HG02571 (cell line): ENCODE data around the gene COTL1.

ENCODE experiments used
- ATAC-seq: cut with Tn5 transposase; IDR thresholded peaks from one replicate; pipeline ENCODE4 v1.9.1; 2021; ENCODE audit warnings: mild to moderate bottlenecking, moderate library complexity; ENCODE audit not compliant: unreplicated experiment

COTL1 gene, protein sequence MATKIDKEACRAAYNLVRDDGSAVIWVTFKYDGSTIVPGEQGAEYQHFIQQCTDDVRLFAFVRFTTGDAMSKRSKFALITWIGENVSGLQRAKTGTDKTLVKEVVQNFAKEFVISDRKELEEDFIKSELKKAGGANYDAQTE

DNA sequence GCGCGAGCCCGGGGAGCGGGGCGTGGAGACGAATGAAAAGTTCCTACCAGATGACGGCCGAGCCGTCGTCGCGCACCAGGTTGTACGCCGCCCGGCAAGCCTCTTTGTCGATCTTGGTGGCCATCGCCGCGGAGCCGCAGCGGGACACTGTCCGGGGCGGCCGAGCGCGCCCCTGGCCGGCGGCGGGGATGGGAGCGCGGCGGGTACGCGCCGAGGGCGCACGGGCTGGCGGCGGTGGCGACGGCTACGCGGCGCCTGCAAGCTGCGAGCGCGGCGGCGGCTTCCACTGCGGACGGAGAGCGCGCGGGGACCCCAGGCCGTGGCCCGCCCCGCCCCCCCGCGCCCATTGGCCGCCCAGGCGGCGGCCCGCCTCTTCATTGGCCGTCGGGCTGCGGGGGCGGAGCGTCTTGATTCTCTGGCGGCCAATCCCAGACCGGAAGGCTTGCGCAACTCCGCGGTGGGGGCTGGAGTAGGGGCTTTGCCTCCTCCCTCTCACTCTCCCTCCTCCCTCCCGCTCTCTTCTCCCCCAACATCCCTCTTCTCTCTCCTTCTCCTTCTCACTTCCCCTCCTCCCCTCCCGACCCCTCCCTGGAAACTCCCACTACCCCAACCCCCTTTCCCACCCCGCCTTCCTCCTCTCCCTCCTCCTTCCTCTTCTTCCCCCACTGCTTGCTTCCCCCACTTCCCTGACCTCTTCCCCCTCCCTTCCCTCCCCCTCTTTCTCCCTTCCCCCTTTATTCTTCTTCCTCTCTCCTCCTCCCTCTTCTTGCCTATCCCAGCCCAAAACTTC lies at the start of gene COTL1:
Gene COTL1 (minus strand): TSS at position 288 of the 790 bp plus-strand sequence. CDS start 164 bp downstream, at position 124.
- peak; percentile 69 for ATAC-seq

DNA sequence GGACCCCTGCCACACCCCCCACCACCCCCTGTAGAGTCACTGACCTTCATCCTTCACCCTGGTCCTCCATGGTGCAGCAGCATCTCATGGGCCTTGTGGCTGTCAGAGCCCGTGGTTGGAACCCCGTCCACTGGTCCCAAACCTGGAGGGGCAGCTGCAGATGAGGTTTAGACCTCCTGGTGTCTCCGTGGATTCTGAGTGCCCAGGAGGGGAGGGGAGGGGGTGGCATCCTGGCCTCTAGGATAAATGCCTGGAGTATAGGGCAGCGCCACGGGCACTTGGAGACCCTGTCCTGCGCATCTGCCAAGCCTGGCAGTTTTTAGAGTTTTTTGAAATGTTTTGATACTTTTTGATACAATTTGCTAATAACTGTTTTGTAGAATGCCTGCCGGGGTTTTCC lies 48.0 kb upstream of the COTL1 start:
- no peak for ATAC-seq

DNA sequence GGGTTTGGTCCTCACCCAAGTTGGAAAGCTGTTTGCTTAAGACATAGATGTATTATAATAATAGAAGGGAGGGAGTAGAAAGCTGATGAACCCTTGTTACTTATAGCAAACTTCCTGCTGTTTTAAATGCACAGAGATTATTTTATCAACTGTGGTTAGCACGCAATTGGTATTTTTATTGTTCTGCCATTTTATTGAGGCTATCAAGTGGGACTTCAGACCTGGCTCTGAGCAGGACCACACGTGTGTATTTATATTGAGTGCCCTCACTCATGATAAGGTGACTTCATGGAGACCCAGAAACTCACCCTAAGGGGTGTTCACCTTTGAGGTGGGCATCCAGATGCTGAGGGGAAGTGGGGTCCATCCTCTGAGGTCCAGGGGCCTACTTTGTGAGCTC lies 47.5 kb upstream of the COTL1 start:
- ATAC-seq = no peak

DNA sequence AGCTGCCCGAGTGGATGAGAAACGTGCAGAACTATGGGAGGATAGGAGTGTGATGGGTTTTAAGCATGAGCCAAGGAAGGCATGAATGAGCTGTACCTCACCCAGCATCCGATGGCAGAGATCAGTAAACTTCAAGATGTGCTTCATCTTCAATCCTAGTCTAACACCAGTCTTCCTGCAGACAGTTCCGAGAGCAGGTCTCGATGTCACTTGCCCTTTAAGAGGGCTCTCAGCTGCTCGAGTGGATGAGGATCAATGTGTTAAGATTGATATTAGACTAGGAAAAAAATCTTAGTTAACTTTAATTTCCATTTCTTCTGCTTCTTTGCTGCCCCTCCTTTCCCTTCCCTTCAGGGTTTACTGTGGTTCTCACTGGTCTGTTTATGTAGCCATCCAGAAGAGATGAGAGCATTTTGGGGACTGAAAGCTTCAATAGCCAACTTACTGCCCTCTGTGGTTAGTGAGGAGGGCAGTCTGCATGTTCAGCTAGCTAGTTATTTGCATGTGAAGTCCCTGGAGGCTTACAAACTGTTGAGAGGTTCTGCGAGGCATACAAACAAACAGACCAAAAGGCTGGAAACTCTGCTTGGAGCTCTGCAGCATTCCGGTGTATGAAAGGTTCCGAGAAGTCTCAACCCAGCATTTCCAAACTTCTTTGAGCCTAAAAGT lies 45.7 kb upstream of the COTL1 start:
- ATAC-seq = peak; percentile 85

DNA sequence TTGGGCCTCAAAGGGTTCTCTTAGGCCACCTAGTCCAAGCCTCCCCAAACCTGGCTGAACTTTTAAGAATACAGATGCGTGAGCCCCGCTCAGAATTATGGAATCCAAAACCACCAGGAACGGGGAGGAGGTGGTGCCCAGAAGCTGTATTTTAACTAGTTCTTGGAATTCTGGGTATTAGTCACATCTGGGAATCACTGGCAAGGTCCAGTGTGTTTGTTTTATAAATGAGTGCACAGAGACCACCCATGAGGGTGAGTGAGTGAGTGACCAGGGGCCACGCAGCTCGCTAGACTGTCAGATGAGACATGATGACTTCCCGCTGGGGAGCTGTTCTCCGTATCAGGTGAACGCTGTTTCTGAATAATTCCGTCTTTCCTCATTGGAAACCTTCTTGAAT lies 44.6 kb upstream of the COTL1 start:
- no peak for ATAC-seq

DNA sequence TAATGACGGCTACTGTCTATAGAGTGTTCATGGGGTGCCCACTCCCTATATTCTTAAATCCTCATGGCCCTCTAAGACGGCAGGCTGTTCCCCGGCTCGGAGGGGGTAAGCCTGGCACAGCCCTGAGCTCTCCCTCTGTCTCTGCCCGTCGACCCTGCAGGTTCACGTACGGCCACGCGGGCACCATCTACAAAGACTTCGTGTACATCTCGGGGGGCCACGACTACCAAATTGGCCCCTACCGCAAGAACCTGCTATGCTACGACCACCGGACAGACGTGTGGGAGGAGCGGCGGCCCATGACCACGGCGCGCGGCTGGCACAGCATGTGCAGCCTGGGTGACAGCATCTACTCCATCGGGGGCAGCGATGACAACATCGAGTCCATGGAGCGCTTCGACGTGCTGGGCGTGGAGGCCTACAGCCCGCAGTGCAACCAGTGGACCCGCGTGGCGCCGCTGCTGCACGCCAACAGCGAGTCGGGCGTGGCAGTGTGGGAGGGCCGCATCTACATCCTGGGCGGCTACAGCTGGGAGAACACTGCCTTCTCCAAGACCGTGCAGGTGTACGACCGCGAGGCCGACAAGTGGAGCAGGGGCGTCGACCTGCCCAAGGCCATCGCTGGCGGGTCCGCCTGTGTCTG lies 43.7 kb upstream of the COTL1 start:
- no peak for ATAC-seq

DNA sequence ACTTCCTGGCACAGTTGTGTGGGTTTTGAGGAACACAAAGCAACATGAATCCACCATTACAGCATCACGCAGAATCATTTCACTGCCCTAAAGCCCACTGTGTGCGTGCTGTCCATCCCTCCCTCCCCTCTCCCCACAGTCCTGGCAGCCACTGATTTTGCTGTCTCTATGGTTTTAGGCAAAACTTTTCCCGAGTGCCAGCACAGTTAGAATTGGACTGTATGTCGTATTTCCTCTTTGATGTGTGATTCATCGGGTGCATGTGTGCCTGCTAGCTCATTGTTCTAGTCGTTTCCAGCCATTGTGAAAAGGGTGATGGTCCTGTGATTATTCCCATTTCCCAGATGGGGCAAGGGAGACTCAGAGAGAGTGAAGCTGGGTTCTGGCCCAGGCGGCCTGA lies 43.1 kb upstream of the COTL1 start:
- ATAC-seq = no peak

DNA sequence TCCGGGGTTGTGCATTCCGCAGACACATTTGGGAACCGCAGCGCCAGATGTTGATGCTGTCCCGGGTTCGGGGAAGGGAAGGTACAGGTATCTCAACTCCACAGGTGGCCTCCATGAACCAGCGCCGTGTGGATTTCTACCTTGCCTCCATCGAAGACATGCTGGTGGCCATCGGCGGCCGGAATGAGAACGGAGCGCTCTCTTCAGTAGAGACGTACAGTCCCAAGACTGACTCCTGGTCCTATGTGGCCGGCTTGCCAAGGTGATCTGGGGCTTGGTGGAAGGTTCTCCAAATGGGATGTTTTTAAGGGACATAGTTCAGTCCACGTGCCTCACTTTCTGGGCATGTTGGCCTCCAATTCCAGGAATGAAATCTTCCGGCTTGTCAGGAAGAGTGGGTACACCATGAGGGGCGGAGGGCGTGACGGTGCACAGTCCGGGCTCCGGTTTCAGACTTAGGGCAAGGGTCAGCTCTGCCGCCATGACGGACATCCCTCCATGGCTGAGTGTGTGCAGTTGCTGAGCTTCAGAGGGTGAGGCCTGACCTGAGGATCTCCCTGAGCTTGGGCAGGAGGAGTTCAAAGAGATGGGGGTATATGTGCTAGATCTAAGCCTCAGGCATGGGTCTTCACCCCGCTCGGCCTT lies 41.9 kb upstream of the COTL1 start:
- ATAC-seq = no peak

DNA sequence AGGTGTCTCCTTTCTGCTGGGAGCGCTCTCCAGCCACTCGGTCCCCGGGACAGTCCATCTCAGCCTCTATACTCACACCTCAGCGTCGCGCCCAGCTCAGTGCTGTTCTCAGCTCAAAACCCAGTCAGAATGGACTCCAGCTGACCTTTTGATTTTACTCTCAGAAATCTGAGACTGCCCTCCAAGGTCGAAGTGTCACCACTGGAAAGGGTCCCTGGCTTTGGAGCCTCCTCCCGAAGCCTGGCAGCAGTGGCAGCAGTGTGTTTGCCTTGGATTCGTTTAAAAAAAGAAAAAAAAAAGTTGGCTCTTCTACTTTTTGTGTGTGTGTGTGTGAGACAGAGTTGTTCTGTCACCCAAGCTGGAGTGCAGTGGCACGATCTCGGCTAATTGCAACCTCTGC lies 40.8 kb upstream of the COTL1 start:
- ATAC-seq = no peak

DNA sequence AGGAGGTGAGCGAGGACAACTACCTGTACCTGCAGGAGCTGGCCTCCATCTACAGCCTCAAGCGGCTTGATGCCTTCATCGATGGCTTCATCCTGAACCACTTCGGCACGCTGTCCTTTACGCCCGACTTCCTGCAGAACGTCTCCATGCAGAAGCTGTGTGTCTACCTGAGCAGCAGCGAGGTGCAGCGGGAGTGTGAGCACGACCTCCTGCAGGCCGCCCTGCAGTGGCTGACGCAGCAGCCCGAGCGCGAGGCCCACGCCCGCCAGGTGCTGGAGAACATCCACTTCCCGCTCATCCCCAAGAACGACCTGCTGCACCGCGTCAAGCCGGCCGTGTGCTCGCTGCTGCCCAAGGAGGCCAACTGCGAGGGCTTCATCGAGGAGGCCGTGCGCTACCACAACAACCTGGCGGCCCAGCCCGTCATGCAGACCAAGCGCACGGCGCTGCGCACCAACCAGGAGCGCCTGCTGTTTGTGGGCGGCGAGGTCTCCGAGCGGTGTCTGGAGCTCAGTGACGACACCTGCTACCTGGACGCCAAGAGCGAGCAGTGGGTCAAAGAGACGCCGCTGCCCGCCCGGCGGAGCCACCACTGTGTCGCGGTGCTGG lies 39.5 kb upstream of the COTL1 start:
- no peak for ATAC-seq

DNA sequence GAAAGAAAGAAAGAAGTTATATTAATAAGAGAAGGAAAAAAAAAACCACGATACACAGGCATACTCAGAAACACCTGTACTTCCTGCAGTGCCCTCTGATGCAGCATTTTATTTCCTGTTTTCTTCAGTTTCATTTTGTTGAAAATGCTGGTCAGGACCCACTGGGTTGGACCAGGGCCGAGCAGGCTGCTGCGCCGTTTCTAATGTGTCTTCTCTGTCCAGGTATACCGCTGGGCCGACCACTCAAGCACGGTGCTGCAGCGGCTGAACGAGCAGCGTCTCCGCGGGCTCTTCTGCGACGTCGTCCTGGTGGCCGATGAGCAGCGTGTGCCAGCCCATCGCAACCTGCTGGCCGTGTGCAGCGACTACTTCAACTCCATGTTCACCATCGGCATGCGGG lies 38.8 kb upstream of the COTL1 start:
- no peak for ATAC-seq

DNA sequence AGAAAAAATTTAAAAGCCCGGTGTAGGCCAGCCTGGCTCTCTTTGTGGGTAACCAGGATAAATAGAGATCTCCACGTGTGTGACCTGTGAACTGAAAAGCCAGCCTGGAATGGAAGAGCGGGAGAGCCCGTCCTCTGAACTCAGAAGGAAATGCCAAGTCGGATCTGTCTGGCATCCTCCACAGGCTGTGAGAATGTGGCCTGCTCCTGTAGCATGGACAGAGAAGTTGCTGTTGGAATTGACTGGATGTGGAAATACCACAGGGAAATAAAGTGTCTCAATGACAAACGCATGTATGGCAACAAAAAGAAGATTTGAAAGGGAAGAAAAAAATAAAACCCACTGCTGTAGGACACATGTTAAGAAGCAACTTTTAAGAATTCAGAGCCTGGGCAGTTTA lies 37.1 kb upstream of the COTL1 start:
- no peak for ATAC-seq

DNA sequence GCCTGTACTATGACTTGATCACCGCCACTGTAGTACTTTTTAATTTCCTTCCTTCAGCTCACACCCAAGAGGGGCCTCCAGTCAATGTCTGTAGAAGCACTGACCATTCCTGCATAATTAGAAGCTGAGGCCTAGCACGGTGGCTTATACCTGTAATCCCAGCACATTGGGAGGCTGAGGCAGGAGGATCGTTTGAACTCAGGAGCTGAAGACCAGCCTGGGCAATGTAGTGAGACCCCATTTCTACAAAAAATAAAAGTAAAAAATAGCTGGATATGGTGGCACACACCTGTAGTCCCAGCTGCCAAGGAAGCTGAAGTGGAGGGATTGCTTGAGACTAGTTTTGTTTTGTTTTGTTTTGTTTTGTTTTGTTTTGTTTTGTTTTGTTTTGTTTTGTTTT lies 36.4 kb upstream of the COTL1 start:
- ATAC-seq = no peak

DNA sequence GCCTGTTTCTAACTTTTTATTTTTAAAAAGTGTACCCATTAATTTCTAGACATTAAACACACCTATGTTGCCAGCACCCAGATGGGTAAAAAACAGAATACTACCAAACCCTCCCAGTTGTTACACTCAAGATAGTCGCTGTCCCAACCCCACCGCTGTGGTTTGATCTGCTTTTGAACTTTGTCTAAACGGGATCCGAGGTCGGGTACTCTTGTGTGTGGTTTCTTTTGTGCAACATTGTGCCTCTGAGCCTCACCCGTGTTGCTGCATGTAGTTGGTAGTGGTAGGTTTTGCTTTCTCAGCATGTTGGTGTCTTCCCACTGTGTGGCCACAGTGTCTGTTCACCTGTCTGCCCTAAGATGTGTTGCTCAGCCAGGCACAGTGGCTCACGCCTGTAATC lies 34.7 kb upstream of the COTL1 start:
- ATAC-seq = no peak

DNA sequence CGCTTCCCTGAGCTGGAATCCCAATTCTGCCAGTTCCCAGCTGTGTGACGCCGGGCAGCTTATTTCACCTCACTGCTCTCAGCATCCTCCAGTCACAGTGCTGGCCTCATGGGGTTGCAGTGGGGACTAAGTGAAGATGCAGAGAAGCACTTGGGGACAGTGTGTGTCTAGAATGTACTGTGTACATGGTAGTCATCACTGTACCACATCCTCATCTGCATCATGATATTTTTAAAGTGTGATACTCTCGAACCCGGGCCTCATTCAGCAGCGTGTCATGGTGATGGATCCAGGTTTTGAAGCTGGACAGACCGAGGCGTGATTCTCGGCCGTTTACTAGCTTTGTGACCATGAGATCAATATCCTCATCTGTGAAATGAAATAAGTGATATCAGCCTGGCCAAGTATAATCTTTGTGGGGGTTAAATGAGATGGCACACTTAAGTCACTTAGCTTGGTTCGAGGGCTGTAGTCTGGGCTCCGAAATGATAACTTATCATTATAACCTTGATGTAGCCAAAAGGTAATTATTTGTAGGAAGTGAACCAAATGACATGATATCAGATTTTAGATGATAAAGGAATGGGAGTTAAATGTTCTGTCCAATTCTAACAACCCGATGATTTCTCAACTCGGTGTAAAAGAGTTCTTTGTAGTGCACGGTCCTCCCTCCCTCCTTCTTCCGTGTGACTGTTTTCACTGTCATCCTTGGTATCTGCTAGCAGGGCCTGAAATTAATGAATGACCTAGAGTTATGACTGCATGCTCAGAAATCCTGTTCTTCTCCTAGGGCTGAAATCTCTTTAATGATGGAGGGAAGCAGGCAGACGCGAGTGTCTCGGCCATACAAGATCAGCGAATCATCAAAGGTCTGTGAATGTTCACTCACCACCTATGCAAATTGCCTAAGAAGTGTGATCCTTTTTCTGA lies 32.4 kb upstream of the COTL1 start:
- no peak for ATAC-seq

DNA sequence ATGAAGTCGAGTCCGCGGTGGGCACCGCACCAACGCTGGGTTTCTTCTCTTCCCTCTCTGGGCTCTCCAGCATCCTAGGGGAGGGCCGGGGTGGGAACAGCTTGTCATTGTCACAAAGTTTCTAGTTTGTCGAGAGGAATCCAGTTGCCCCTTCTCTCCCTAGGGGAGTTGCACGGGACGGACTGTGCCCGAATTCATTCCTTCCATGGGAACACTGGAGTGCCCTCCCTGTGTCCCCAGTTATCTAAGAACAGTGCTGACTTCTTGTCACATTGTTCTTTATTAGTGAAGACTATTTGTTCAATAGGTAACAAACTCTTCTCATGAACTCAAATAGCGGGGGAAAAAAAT lies 31.6 kb upstream of the COTL1 start:
- ATAC-seq = no peak

DNA sequence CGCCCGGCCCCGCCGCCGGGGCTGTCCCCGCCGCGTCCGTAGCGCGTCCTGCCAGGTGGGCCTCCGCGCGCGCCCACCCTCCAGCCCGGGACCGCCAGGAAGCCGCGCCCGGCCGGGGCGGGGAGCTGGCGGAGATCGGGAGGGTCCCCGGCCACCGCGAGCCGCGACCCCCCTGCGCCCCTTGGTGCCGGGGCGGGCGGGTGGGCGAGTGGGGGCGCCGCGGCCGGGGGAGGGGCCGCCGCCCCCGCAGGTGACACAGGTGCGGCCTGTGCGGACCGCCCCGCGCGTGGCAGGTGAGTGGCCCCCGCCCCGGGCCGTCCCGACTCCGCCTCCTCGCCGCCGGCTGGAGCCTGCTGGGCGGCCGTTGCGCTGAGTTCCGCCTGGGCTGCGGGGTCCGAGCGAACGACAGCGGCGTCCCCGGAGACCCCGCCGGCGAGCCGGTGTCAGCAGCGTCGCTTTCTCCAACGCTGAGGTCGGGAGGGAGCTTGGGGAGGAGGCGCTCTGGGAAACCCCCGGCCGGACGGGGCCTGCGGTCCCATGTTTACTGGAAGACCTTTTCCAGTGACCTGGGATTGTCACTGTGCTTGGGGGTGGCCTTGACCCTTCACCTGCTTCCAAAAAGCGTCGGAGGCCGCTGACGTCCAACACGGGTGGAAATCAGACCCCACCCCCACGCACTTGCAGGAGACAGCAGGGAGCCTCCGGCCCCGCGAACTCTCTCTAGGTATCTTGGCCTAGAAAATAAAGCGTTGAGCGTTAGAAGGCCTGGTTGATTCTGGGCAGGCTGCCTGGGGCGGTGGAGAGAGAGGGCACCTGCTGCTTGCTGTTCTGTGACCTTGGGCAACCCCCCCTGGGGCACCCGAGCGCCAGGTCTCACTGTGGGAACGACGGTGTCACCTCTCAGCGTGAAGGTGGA lies 31.0 kb upstream of the COTL1 start:
- peak; percentile 62 for ATAC-seq

DNA sequence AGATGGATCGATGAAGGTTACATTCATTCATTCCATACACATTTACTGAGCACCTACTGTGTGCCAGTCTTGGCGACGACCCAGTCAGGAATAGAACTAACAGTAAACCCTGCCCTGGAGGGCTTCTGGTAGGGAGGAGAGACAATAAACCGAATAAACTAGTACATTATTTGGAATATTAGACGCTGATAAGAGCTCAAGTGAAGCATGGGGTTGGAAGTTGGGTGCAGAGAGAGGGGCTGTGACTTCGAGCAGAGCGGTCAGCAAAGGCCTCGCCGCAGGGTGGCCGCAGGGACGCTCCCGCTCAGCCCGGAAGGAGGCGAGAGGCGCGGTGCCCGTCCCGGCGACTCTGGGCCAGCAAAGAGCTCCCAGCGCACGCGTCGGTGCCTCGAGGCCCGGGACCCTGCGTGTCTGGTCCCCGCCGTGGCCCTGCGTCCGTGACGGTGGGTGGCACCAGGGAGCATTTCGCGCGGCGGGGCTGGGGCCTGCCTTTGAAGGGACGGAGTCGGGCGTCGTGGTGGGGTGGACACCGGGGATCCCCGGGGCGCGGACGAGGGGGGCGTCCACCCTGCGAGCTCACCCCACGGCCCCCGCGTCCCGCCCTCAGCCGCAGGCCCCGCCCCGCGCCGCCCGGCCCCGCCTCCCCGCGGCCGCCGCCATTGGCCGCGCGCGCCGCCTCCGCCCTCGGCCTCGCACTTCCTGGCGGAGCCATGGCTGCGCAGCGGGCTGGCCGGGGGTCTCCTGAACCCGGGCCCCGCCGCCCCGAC lies 30.1 kb upstream of the COTL1 start, which contains the start of gene KLHL36:
Gene KLHL36 (plus strand): TSS at position 684 of the 767 bp plus-strand sequence. CDS start 2,357 bp downstream, outside the sequence.
- peak; percentile 85 for ATAC-seq
